Endothelial cell of umbilical vein (primary cell): ENCODE measurements around the gene BLM.

ENCODE experiments used
- EZH2 ChIP-seq: IDR thresholded peaks from 2 replicates; pipeline ENCODE4 v1.6.1; 2012; ENCODE audit warnings: borderline replicate concordance, low read depth, mild to moderate bottlenecking, moderate library complexity, low read length, inconsistent platforms; ENCODE audit not compliant: severe bottlenecking
- FOS ChIP-seq: IDR thresholded peaks from 2 replicates; pipeline ENCODE4 v1.6.1; 2011; ENCODE audit warnings: mild to moderate bottlenecking, low read length, moderate library complexity, borderline replicate concordance; ENCODE audit not compliant: insufficient read depth
- GATA2 ChIP-seq: IDR thresholded peaks from 2 replicates; pipeline ENCODE4 v1.7.0; 2011; ENCODE audit warnings: low read depth, mild to moderate bottlenecking, moderate library complexity, mixed read lengths, low read length; ENCODE audit not compliant: insufficient read length, insufficient read depth
- JUN ChIP-seq: IDR thresholded peaks from 2 replicates; pipeline ENCODE4 v1.6.1; 2011; ENCODE audit warnings: borderline replicate concordance, low read depth; ENCODE audit not compliant: insufficient read length, insufficient read depth
- MYC ChIP-seq: IDR thresholded peaks from one replicate; pipeline ENCODE4 v1.6.1; 2011; ENCODE audit warnings: mild to moderate bottlenecking, low read depth, low read length
- POLR2A ChIP-seq: IDR thresholded peaks from 2 replicates; pipeline ENCODE4 v1.6.1; 2012; ENCODE audit warnings: low read depth, mild to moderate bottlenecking, control low read depth, low read length
- POLR2AphosphoS5 ChIP-seq: IDR thresholded peaks from 2 replicates; pipeline ENCODE4 v1.6.1; 2012; ENCODE audit warnings: low read depth, mild to moderate bottlenecking, control low read depth, low read length, moderate library complexity; ENCODE audit not compliant: insufficient read depth
- TF ChIP-seq, protein P1 (sequence below), 2 donors: IDR thresholded peaks; 1 replicate in 1 of 2; 2 replicates in 1 of 2; pipeline ENCODE4 v1.5.1; 2011; ENCODE audit warnings: low read length in 2 of 2, mild to moderate bottlenecking in 2 of 2, moderate library complexity in 2 of 2, control low read depth in 1 of 2, inconsistent platforms in 1 of 2, low read depth in 1 of 2; ENCODE audit not compliant: insufficient read depth in 1 of 2; ENCODE audit errors: extremely low read depth in 1 of 2
- TF ChIP-seq, protein P2 (sequence below): IDR thresholded peaks from 2 replicates; pipeline ENCODE4 v1.6.1; 2011; ENCODE audit not compliant: insufficient read depth, insufficient read length

DNA sequence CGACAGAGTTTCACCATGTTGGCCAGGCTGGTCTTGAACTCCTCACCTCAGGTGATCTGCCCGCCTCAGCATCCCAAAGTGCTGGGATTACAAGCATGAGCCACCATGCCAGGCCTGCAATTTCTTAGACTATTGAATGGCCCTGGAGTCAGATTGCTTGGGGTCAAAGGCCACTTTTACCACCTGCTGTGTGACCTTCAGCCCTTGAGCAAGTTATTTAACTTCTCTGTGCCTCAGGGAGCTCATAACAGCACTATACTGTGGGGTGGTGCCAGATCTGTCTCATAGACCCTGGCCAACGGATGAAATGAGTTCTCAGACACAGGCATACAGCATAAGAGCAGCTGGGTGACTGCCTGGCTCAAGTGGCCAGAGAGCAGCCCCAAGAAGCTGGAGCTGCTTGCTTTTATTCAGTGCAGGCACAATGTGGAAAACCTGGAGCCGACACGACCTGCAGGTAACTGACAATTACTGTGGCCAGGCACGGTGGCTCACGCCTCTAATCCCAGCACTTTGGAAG is 106.4 kb downstream of the BLM start:
- TF ChIP-seq, protein P1, sequence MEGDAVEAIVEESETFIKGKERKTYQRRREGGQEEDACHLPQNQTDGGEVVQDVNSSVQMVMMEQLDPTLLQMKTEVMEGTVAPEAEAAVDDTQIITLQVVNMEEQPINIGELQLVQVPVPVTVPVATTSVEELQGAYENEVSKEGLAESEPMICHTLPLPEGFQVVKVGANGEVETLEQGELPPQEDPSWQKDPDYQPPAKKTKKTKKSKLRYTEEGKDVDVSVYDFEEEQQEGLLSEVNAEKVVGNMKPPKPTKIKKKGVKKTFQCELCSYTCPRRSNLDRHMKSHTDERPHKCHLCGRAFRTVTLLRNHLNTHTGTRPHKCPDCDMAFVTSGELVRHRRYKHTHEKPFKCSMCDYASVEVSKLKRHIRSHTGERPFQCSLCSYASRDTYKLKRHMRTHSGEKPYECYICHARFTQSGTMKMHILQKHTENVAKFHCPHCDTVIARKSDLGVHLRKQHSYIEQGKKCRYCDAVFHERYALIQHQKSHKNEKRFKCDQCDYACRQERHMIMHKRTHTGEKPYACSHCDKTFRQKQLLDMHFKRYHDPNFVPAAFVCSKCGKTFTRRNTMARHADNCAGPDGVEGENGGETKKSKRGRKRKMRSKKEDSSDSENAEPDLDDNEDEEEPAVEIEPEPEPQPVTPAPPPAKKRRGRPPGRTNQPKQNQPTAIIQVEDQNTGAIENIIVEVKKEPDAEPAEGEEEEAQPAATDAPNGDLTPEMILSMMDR (IDR thresholded peaks at IDR 0.05; ENCODE audit: extremely low read depth in 1 of 2, insufficient read depth in 1 of 2, low read depth in 1 of 2, low read length in 2 of 2): no peak
- TF ChIP-seq EZH2: no peak
- TF ChIP-seq POLR2AphosphoS5: no peak
- TF ChIP-seq POLR2A: no peak
- TF ChIP-seq, protein P2, sequence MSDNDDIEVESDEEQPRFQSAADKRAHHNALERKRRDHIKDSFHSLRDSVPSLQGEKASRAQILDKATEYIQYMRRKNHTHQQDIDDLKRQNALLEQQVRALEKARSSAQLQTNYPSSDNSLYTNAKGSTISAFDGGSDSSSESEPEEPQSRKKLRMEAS: no peak
- TF ChIP-seq FOS: no peak
- TF ChIP-seq JUN: no peak
- TF ChIP-seq MYC: no peak
- no peak for TF ChIP-seq GATA2
